Activated CD4-positive, alpha-beta T cell treated with anti-CD3 and anti-CD28 coated beads for 36 hours (primary cell): Measurements from ENCODE around the gene UQCR10. TPM values are rescaled to one million over a fixed set of nuclear protein-coding genes. Genes with fewer than 3 reads are reported as not detected.
A peak's percentile ranks its signal among the peaks of the same experiment; 100 is the strongest.

ENCODE experiments used
- ATAC-seq: fragments of 200-7000 bp; cut with Tn5 transposase; one replicate; pipeline ENCODE4 v1.10.0; 2021; ENCODE audit warnings: mild to moderate bottlenecking, moderate library complexity
- CTCF ChIA-PET: fragments of 350-600 bp; sonication (Branson Sonifier 250); formaldehyde crosslinking; loops from one replicate; lab custom pipeline; 2021; ENCODE audit warnings: antibody characterized with exemption; lab: Charles Lee
- POLR2A ChIA-PET: fragments of 350-600 bp; sonication (Branson Sonifier 250); formaldehyde crosslinking; loops from one replicate; lab custom pipeline; 2021; ENCODE audit warnings: antibody characterized with exemption, inconsistent platforms; lab: Charles Lee
- DNase-seq: peaks from one replicate; pipeline ENCODE4 v3.0.0-alpha.2; 2020
- H3K27ac Mint-ChIP-seq: one replicate; pipeline ENCODE4 v1.8.0; 2021; ENCODE audit warnings: mixed read lengths
- H3K27me3 Mint-ChIP-seq: one replicate; pipeline ENCODE4 v1.8.0; 2021; ENCODE audit warnings: mixed read lengths
- H3K36me3 Mint-ChIP-seq: one replicate; pipeline ENCODE4 v1.8.0; 2021; ENCODE audit warnings: low read depth, mixed read lengths
- H3K4me1 Mint-ChIP-seq: one replicate; pipeline ENCODE4 v1.8.0; 2021; ENCODE audit warnings: mixed read lengths
- H3K4me3 Mint-ChIP-seq: one replicate; pipeline ENCODE4 v1.8.0; 2021; ENCODE audit warnings: mild to moderate bottlenecking, moderate library complexity, mixed read lengths
- H3K9me3 Mint-ChIP-seq: one replicate; pipeline ENCODE4 v1.8.0; 2021; ENCODE audit warnings: low read depth, mixed read lengths
- intact Hi-C, 2 experiments: fragments of 100-400 bp; cut with DNase I in 1 of 2; cut with micrococcal nuclease in 1 of 2; formaldehyde crosslinking; loops; one replicate each; pipeline versions ENCODE4 v1.14.2 to v1.15.1; 2022 to 2024; cut with DNase I, micrococcal nuclease
- total RNA-seq, 2 experiments: library from RNA; stranded (reverse); gene quantifications; one replicate each; pipeline ENCODE4 v1.2.3, GENCODE V29; 2021

UQCR10 gene
- total RNA-seq, 2 experiments from 2014 or later = 95.5 to 95.9 TPM

- ChIA-PET POLR2A (no interaction called here), CTCF (no interaction called here)
- H3K4me1 Mint-ChIP-seq = peaks cover 9% of the 10 kb centered on the region
- H3K27ac Mint-ChIP-seq = peak overlapping the region; percentile 4
- no peak for ATAC-seq
- no peak for DNase-seq
- intact Hi-C loops = no loop called here
- H3K27me3 Mint-ChIP-seq = no peaks in the 10 kb centered on the region
- H3K4me3 Mint-ChIP-seq = no peak overlapping the region
- peaks cover 42% of the 10 kb centered on the region for H3K36me3 Mint-ChIP-seq
- no peaks in the 10 kb centered on the region for H3K9me3 Mint-ChIP-seq
Observed at GRCh38 chr22:29817724-29818123, 50.6 kb downstream of the UQCR10 start.

- POLR2A ChIA-PET = no interaction called here
Observed at GRCh38 chr22:29819501-29819900, 52.3 kb downstream of the UQCR10 start.

More at GRCh38 chr22:29819501-29819900, 52.3 kb downstream of the UQCR10 start:
- CTCF ChIA-PET = no interaction called here
- Mint-ChIP-seq H3K4me3 (no peak overlapping the region), H3K36me3 (peaks cover 43% of the 10 kb centered on the region), H3K27me3 (no peaks in the 10 kb centered on the region), H3K4me1 (peaks cover 9% of the 10 kb centered on the region), H3K9me3 (no peaks in the 10 kb centered on the region), H3K27ac (no peak overlapping the region)
- intact Hi-C loops = no loop called here
- ATAC-seq (no peak), DNase-seq (no peak)

Other genes starting within 250 kb of the UQCR10 start
- 10 to 100 TPM; 52.4 to 65.7 TPM for gene THOC5, start 213.6 kb upstream of the UQCR10 start, total RNA-seq
- gene NIPSNAP1, start 186.3 kb upstream of the UQCR10 start, total RNA-seq = 10 to 100 TPM; 75.0 to 78.0 TPM
- 10 to 100 TPM; 40.2 to 43.1 TPM for gene NF2, start 163.7 kb upstream of the UQCR10 start, total RNA-seq
- gene CABP7, start 47.4 kb upstream of the UQCR10 start, total RNA-seq = not detected
- gene ZMAT5, start 362 bp upstream of the UQCR10 start, total RNA-seq = 10 to 100 TPM; 19.2 to 25.1 TPM
- gene ASCC2, start 70.9 kb downstream of the UQCR10 start, total RNA-seq = 10 to 100 TPM; 56.0 to 69.9 TPM
- 10 to 100 TPM; 19.2 to 22.8 TPM for gene MTMR3, start 115.8 kb downstream of the UQCR10 start, total RNA-seq